Mucosa of descending colon (tissue), 3 donors: ENCODE data around the gene FUOM. TPM values are rescaled to one million over a fixed set of nuclear protein-coding genes. Genes with fewer than 3 reads are reported as not detected.
A peak's percentile ranks its signal among the peaks of the same experiment; 100 is the strongest.

Experiments used
- ATAC-seq: fragments of 200-7000 bp; cut with Tn5 transposase; one replicate; pipeline ENCODE4 v1.9.1; 2020; ENCODE audit warnings: mild to moderate bottlenecking, moderate library complexity
- DNase-seq, 3 donors: peaks; one replicate each; pipeline ENCODE4 v3.0.0-alpha.2; 2020
- H3K36me3 ChIP-seq: fragments of 200-600 bp; one replicate; pipeline ENCODE4 v1.8.0; 2021; ENCODE audit warnings: low read depth, mild to moderate bottlenecking
- H3K4me1 ChIP-seq: fragments of 200-600 bp; one replicate; pipeline ENCODE4 v1.8.0; 2021; ENCODE audit warnings: low read depth, mild to moderate bottlenecking
- H3K4me3 ChIP-seq: fragments of 200-600 bp; one replicate; pipeline ENCODE4 v1.8.0; 2021; ENCODE audit warnings: mild to moderate bottlenecking
- H3K9me3 ChIP-seq: fragments of 200-600 bp; one replicate; pipeline ENCODE4 v1.8.0; 2021; ENCODE audit warnings: mild to moderate bottlenecking
- CTCF ChIP-seq: fragments of 200-600 bp; IDR thresholded peaks from one replicate; pipeline ENCODE4 v1.8.0; 2022; ENCODE audit warnings: antibody characterized with exemption, mild to moderate bottlenecking
- intact Hi-C, 2 donors: fragments of 100-400 bp; cut with DNase I in 1 of 2; cut with micrococcal nuclease in 1 of 2; formaldehyde crosslinking; loops; one replicate each; pipeline versions ENCODE4 v1.11.0 to v1.11.1; 2022; cut with DNase I, micrococcal nuclease
- total RNA-seq, 3 donors: library from RNA; stranded (reverse); fragmentation: NEBNext Ultra II Directional in 2 of 3; extraction: Animal tissue kit (Norgen Biotek cat#: 25700) in 2 of 3; gene quantifications; one replicate each; pipeline versions ENCODE4 v1.2.1 to v1.2.4, GENCODE V29; 2021 to 2023
- donor health status: DM: no; HTN: no; CAD: no; lungs with moderate emphysema.
- donor health status: DM: no; HTN: no; CAD: no.
- donor health status: DM: no; HTN: yes; CAD: no.

The FUOM gene
- total RNA-seq, 3 donors from 2014 or later = 13.5 to 22.2 (median 18.8) TPM

- H3K9me3 ChIP-seq = no peaks in the 10 kb centered on the region
- H3K4me3 ChIP-seq = no peak overlapping the region
- TF ChIP-seq CTCF = no peak
- no peaks in the 10 kb centered on the region for H3K36me3 ChIP-seq
- intact Hi-C loops = no loop called here
- DNase-seq (no peak), ATAC-seq (no peak)
- H3K4me1 ChIP-seq = peaks cover 25% of the 10 kb centered on the region
Measured at GRCh38 chr10:133361227-133361626, 3.4 kb upstream of the FUOM start.

- intact Hi-C loops = no loop called here
- H3K9me3 ChIP-seq = no peaks in the 10 kb centered on the region
- DNase-seq (peak in 1 of 3 donors; percentile 45), ATAC-seq (peak; percentile 23)
- peaks cover 19% of the 10 kb centered on the region for H3K4me1 ChIP-seq
- no peak overlapping the region for H3K4me3 ChIP-seq
- TF ChIP-seq CTCF = no peak
- H3K36me3 ChIP-seq = no peaks in the 10 kb centered on the region
Measured at GRCh38 chr10:133359972-133360610, 2.3 kb upstream of the FUOM start.

- no peaks in the 10 kb centered on the region for H3K9me3 ChIP-seq
- TF ChIP-seq CTCF = no peak
- ATAC-seq = peak; percentile 44
- H3K36me3 ChIP-seq = no peaks in the 10 kb centered on the region
- H3K4me3 ChIP-seq = no peak overlapping the region
- peak in 2 of 3 donors; percentile 79 to 82 for DNase-seq
- intact Hi-C loops = no loop called here
- peaks cover 18% of the 10 kb centered on the region for H3K4me1 ChIP-seq
Measured at GRCh38 chr10:133359554-133359971, 1.7 kb upstream of the FUOM start.

GRCh38 chr10:133358925-133359310, 1.1 kb upstream of the FUOM start:
- ATAC-seq = no peak
- H3K4me1 ChIP-seq = peaks cover 13% of the 10 kb centered on the region
- intact Hi-C loops = no loop called here
- TF ChIP-seq CTCF = no peak
- H3K9me3 ChIP-seq = no peaks in the 10 kb centered on the region
- no peak overlapping the region for H3K4me3 ChIP-seq
- H3K36me3 ChIP-seq = no peaks in the 10 kb centered on the region
- peak in 1 of 3 donors; percentile 34 for DNase-seq

- DNase-seq (peak in 2 of 3 donors; percentile 71 to 82), ATAC-seq (no peak)
- intact Hi-C loops = no loop called here
- Histone ChIP-seq H3K4me1 (peaks cover 13% of the 10 kb centered on the region), H3K4me3 (no peak overlapping the region), H3K36me3 (no peaks in the 10 kb centered on the region), H3K9me3 (no peaks in the 10 kb centered on the region)
- no peak for TF ChIP-seq CTCF
Measured at GRCh38 chr10:133358162-133358924, 524 bp upstream of the FUOM start.
